ENCODE results near the gene TTC7B.
A peak's percentile ranks its signal among the peaks of the same experiment; 100 is the strongest.

The TTC7B gene

DNA sequence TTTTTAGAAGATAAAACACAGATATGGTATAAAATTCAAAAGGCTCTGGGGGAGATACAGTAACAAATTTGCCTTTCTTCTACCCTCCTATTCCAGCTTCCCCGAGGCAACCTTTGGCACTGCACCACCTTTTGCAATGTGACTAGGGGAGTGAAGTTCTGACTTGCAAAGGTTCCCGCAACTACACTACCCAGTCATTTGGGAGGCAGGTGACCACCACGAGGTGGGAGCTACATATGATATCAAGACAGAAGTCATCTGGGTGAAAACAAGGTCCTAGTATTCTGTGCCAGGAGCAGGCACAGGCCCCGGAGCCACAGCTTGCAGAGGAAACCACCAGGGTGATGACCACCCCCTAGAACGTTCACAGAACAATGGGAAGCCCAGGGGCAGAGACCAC is 141.5 kb downstream of the TTC7B start:
- DNase-seq (ENCODE audit: low read depth in 2 of 2) = no peak

DNA sequence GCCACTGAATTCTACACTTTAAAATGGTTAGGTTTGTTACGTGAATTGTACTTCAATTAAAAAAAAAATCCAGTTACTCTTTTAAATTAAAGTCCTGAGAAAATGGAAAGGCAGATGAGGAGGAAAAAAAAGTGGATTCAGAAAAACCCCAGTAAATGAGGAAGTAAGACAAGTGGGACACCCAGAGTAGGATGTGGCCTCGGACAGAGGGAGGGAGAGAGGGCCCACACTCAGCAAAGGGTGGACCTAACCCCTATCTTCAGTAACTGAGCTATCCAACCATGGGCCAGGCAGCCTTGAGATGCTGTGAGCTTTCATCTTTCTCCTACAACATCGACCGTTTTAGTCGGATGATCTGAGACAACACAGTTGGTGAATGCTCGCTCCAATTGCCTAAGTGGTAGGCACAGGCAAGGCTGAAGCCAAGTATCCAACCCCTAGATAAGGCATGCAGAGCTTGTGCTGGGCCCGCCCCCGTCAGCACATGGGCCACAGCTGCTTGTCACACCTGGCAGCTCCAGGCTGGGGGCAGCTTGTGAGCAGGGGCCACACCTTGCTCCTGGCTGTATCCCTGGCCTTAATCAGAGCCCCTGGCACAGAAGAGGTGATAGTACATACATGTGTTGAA is 142.1 kb downstream of the TTC7B start:
- no peak for DNase-seq (ENCODE audit: low read depth in 2 of 2)

DNA sequence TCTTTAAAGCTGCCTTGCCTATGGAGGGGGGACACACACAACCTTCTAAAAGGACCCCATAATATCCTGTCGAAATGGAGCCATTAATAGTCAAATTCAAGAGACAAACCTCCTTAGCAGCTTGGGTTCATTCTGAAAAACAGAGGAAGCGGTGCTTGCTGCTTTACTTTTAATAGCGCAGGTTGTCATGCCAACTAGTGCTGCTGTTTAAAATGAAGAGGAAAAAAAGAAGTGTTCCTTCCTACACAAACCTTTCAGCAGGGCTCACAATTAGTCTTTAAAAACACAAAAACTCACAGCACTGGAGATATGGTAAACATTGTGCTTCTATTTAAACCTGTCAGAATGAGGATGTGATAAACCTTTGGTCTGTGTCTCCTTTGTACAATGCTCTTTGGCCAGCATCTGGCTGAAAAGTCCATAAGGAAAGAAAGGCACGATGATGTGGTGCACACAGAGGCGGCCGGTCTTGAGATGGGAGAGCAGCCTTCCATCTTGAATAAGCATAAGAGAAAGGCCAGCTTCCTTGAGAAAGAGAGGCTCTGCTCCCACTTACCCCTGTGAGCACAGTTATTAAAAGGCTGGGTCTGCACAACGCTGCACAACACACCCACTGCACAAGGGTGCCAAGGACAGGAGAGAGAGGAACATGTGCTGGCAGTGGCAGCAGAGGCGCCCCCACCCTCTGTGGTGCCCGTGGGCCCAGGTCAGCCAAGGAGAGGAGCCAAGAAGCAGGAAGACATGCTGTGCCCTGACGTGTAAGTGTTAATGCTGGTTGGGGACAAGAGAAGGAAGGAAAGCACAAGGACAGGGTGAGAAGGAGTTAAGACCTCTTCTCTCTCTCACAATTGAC is 144.6 kb downstream of the TTC7B start:
- no peak for DNase-seq (ENCODE audit: low read depth in 2 of 2)

DNA sequence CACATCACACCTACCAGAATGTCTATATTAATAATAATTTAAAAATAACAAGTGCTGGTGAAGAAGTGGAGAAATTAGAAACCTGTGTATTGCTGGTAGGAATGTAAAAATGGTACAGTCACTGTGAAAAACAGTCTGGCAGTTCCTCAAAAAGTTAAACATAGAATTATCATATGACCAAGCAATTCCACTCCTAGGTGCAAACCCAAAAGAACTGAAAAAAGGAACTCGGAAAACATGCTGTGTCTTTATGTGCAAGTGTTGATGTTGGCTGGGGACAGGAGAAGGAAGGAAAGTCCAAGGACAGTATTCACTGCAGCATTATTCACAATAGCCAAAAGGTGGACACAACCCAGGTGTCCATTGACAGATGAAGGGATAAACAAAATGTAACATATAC is 146.5 kb downstream of the TTC7B start:
- DNase-seq (ENCODE audit: low read depth in 2 of 2) = no peak

DNA sequence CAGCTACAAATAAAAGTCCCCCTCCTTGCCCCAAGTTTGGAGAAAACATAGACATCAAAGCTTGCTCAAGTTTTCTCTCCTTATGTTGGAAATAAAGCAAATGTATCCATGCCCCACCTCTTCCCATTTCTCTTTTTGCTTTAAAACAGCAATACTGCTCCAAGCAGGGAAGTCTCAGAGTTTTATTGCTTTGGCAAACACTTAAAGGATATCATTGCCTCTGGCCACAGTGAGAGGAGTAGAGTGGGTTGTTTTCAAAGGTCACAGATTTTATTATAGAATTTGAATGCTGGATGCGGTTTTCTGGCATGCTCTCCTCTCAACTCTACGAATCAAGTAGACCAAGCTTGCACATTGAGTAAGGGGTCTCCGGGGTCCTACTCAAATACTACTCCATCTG is 149.7 kb downstream of the TTC7B start:
- DNase-seq (ENCODE audit: low read depth in 2 of 2) = no peak

DNA sequence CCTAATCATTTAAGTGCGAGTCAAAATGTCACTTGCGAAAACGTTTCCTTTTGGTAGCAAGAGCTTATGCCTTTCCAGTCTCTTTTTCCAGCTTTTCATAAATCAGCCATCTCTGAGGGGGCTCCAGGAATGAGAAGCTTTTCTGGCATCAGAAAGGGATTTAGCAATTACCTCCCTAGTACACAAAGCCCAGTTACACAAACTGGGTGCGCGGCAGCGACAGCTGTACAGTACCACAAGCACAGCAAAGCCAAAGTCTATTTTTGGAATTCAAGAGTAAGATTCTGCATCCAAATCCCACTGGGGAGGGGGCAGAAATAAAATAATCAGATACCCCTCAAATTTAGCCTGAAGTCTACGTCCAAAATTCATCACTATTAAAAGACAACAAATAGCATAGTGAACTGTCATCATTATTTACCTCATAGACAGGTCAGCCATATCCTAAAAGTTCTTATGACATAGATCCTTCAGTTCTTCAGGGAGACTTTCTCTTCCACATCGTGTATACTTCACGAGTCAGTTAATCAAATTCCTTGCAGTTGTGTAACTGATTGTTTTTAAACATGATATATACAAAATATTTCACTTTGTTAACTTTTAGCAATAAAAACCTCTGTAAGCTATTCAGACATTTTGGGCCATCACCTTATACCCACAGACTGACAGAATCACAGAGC is 150.8 kb downstream of the TTC7B start:
- DNase-seq (ENCODE audit: low read depth in 2 of 2) = no peak

DNA sequence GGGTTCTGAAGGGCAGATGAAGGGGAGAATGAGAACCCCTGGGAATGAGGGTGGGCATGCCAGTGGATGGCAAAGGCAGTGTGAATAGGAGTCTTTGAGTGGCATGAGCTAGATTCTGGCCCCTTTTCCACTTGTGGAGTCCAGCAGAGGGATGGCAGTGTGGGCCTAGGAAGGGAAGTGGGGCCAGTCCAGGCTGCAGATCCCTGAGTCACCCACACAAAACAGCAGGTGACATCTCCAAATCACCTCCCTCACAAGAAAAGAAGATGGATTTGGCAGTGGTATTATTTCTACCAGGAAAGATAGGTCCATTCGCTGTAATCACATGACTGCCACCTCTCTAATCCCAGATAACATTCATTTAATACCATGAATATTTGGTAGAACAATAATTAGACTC is 151.3 kb downstream of the TTC7B start:
- no peak for DNase-seq (ENCODE audit: low read depth in 2 of 2)

DNA sequence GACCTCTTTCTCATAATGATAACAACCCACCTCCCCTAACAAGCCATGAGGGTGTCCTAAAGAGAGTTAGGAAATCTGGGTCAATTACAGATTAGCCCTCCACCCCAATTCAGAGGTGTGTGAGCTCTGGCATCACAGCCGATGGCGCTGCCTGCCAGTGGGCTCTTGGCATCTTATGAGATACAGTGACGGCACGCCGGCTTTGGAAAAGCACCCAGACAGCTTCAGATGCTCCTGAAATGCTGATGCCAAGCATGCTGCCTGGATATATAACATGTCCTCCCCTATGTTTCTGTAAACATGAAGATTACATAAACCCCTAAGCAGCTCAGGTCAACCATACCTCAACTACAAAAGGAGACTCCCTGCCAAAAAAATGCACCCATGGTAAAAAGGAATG is 152.6 kb downstream of the TTC7B start:
- DNase-seq (ENCODE audit: low read depth in 2 of 2) = no peak

DNA sequence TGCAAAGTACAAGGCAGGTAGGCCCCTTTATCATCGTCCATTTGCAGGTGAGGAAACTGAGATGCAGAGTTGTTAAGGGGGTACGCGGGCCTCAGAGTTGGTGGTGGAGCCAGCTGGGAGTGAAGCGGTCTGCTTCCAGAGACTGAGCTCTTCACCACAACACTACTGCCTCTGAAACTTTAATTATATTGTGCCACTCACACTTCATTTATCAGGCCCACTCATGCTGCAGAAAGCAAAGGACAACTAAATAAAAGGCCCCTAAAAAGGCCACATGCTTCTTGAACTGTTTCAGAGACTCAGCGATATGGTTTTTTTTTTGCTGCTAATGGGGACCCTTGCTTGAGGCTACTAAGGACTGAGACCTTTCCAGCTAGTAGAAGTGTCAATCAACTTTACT is 153.1 kb downstream of the TTC7B start:
- no peak for DNase-seq (ENCODE audit: low read depth in 2 of 2)

DNA sequence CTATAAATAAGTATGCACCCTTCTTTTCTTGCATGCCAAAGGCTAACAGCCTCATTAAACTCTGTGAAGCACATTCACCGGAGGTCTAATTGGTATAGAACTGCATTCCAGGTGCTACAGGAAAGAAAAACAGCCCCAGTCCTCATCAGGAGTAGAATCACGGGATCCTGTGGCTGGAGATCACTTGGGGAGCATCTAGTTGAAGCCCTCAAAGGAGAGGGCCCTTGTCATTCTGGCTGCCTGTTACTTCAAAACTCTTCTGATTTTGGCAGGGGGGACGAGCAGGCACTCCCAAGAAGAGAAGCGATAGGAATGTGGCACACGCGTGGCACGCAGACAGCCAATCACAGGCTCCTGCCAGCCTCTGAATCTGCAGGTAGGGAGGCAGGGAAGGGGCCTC is 154.4 kb downstream of the TTC7B start:
- DNase-seq (ENCODE audit: low read depth in 2 of 2) = no peak

DNA sequence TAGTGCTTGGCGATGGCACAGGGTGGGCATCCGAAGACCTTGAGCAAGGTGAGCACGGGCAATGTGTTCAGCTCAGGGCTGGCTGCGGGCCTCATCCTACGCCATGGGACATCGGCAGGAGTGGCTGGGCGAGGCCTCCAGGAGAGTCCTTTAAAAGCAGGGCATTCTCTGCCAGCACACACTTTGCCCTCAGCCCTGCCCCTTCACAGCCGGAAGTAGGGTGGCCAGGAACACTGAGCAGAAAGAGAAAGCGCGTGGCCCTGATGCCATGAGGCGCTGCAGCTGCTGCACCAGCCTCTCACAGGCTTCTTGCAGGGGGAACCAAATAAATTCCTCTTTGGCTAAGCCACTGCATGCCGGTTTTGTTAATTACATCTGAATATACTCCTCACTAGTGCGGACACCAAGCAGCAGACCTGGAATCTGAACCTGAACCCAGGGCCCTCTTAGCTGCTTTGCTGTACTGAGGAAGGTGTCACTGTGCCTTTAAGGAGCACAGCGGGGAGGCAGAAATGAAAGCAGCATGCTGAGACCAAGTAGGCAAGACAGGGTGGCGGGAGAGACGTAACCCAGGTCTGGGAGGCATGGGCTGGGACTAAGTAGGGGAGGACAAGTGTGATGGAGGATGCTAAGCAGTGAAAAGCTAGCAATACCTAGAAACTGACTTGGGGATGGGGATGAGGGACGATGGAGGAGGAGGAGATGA is 155.2 kb downstream of the TTC7B start:
- DNase-seq (ENCODE audit: low read depth in 2 of 2) = no peak

DNA sequence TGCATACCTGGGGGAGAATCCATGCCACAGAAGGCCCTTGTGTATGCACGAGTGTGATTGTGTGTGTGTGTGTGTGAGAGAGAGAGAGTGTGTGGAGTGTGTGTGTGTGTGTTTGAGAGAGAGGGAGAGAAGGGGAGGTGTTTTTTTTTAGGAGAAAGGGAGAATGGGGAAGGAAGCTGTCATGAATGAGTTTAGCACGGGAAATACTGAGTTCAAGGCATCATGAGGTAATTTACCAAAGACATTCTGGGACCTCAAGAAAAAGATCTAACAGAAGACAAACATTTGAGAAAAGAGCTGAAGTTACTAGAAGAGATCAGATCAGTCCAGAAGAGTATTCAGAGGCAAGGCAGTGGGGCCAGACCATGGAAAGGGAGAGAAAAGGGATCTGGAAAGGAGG is 157.1 kb downstream of the TTC7B start:
- no peak for DNase-seq (ENCODE audit: low read depth in 2 of 2)

DNA sequence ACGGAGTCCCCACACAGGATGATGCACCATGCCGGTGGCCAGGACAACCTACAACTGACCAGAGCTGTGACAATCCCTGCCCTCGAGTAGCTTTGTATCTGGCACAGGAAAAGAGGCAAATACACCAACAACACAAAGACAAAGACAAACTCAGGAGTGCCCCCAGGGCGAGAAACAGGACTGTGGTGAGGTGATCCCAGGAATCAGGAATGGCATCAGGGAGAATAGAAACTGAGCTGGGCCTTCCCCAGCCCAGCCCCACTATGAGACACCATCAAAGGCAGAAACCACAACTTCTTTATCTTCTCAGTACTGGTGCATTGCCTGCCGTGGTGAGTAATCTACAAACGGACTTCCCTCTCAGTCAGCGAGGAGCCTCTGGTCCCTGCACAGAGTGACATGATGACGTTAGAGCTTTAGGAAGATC is 157.7 kb downstream of the TTC7B start:
- peak in 1 of 2 donors; percentile 4 for DNase-seq (ENCODE audit: low read depth in 2 of 2)

DNA sequence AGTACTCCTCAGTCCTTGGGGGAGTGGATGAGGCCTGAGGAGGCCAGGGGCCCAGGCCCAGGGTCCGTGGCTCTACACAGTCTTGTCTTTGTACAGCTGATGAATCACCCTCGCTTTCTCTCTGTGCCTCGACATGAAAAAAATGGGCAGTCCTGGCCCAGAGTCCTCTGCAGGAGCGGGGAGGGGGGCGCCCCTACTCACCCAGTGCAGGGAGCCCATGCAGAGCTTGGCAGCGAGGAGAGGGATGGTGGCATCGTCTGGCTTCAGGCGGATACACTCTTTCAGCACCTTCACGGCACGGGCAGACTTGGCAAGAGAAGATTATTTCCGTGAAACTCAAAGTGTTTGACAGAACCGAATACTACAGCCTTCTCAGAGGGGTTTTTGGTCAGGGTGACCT is 159.3 kb downstream of the TTC7B start:
- DNase-seq (ENCODE audit: low read depth in 2 of 2) = no peak

DNA sequence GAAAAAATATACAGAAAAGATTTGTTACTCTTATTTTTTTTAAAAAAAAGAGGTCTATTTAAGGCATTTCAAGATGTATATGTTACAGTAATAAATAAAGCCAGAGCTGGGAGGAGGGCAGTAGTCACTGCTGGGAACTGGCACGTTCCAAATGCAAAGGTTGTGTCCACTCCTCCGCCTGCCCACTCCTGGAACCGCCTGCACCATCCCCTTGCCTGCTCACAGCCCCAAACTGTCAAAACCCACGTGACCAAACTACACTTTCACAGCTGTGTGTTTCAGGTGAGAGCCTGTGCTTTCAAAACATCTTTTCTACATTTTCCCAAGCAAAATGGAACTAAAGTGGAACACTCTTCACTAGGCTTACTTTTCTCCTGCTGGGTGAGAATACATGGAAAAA is 160.4 kb downstream of the TTC7B start:
- DNase-seq (ENCODE audit: low read depth in 2 of 2) = no peak

DNA sequence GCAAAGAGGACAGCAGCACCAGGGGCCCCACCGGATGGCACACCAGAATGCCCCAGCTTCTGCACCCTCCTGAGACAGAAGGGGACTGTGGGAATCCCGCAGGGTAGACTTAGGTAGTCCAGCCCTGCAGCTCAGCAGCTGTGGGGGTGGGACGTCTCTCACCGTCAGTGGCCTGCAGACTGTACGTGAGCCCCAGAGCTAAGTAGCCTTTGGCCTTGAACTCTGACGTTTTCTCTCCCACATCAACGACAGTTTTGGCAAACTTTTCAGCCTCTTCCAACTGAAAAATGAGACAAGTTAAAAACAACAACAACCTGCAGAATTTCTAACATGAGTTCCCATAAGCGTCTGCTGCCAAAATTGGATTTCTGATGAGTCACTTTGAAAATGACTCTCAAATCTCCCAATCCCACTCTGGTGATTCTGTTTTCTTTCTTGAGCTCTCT is 161.4 kb downstream of the TTC7B start:
- no peak for DNase-seq (ENCODE audit: low read depth in 2 of 2)

DNA sequence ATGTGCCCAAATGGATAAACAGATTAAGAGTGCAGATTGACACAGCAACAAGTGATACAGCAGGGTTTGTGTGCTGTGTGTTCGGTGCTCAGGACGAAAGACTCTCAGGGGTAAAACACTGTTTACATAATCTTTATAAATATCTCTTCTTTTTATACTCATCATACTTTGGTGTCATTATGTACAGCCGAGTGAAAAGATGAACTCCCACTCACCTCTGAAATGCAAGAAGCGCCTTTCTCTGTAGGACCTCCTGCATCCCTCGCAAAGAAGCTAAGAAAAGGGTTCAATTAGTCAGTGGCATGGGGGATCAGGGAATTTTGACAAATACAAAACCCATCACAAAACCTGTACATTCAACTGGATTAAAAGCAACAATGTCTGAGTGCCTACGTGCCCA is 163.6 kb downstream of the TTC7B start:
- DNase-seq (ENCODE audit: low read depth in 2 of 2) = no peak

DNA sequence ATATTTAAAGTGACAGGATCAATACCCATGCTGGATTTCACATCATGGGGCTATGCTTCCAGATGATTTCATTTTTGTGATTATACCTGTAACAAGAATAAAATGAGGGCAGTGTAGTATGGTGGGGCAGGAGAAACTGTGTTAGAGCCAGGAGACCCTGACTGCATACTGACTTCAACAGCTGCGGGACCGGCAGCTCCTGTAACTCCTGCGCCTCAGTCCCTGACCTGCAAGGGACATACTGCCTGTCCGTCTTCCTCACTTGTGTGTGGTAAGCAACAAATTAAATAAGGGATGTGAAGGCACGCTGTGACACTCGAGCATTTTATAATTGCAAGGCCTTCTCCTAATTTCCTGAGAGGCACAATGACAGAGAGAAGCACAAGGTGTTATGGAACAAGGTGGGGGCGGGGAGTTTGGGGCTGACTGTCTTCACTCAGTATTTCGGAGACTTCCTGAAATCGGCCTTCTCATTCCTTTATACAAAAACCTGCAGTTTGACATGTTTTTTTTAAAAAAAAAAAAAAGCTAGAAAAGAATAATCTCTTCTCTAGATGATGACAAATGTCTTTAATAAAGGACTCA is 164.2 kb downstream of the TTC7B start:
- no peak for DNase-seq (ENCODE audit: low read depth in 2 of 2)

DNA sequence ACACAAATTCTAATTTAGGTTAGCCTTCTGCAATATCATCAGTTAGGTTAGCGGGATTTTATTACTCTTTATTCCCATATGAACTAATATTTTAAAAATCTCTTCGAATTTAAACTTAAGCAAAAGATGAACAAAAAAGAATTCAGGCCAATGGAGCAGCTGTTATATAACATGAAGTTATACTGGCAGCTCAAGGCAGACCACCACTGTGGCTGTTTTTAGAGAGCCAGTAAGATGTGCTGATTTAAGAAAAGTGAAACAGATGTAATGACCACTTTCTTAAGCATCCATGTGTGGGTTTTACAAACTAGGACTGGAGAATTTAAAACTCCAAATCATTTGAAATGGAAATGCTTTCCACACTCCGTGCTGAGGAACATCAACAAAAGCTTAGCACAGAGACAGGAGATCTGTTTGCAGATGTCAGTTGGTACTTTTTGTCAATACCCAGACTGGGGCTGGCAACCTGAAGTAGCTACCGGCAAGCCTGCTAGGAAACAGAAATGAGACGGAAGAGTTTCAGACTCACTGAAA is 164.9 kb downstream of the TTC7B start:
- DNase-seq (ENCODE audit: low read depth in 2 of 2) = no peak

DNA sequence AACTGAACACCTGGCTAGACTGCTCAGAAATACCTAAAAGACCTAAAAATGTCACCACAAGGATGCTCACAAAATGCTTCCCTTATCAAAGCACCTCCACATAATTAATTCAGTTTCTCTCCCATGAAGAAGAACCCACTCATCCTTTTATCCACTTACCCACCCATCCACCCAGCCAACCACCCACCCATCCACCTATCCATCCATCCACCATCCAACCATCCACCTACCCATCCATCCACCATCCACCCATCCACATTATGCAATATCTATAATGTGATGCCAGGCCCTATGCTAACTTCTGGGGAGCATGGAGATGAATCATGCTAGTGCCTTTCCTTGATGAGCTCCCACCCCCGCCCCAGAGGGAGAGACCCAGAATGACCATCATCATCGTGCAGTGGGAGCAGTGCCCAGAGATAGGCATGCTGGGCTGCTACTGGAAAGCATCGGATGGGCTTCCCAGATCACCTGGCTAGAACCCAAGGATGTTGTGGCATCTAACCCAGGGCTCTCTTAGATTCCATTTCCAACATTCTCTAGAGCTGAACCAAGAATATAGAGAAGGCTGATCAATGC is 166.6 kb downstream of the TTC7B start:
- no peak for DNase-seq (ENCODE audit: low read depth in 2 of 2)

DNA sequence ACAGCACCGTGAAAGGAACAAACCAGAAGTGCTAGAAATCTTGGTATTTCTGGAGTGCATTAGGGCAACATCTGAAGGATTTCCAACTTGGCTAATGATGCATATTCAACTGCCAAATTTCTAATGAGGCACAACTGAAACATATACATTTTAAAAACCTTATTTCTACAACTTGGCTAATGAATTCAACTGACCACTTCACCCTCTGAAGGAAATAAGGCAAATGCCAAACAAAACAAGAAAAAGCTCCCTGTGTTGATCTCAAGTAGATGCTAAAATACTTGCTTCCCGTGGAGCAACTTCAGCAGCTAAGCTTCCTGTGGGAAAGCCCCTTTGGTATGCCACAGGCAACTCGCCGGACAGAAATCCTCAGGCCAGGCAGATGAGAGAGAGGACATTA is 167.1 kb downstream of the TTC7B start:
- no peak for DNase-seq (ENCODE audit: low read depth in 2 of 2)

Data from stimulated activated CD4-positive, alpha-beta T cell treated with anti-CD3 and anti-CD28 coated beads, Interleukin-4, amount 100 ng/mL, for 48 hours (primary cell).